Endothelial cell of umbilical vein (primary cell): Measurements from ENCODE around the gene GRPR. TPM values are rescaled to one million over a fixed set of nuclear protein-coding genes. Genes with fewer than 3 reads are reported as not detected.

Source experiments
- BruUV-seq: library from RNA; stranded (reverse); fragments of 400-500 nt; replicated peaks from 2 replicates; lab custom pipeline; 2021; lab: Mats Ljungman, UMichigan
- CTCF ChIA-PET: fragments of 300-600, 350-600 bp; sonication (Branson Sonifier 250); formaldehyde crosslinking; loops from one replicate; lab custom pipeline; 2021; ENCODE audit warnings: antibody characterized with exemption, inconsistent platforms; lab: Charles Lee
- POLR2A ChIA-PET: fragments of 300-600, 350-600 bp; sonication (Branson Sonifier 250); formaldehyde crosslinking; loops from one replicate; lab custom pipeline; 2021; ENCODE audit warnings: antibody characterized with exemption, inconsistent platforms; lab: Charles Lee
- DNase-seq: peaks from one replicate; pipeline ENCODE4 v3.0.0-alpha.2; 2011; ENCODE audit warnings: low read depth, low spot score
- FAIRE-seq: peaks from 2 replicates; lab custom pipeline; 2011; peaks lifted over from hg19 to GRCh38; lab: Jason Lieb, UNC
- H2AFZ ChIP-seq: 2 replicates; pipeline ENCODE4 v1.6.0; 2012; ENCODE audit warnings: low read depth, low read length, control low read depth, inconsistent platforms
- H3K27ac ChIP-seq: 2 replicates; pipeline ENCODE4 v1.5.1; 2011; ENCODE audit warnings: low read depth, mild to moderate bottlenecking, control low read depth, low read length, moderate library complexity; ENCODE audit not compliant: insufficient read depth
- H3K27me3 ChIP-seq, 2 experiments: 2 replicates each; pipeline versions ENCODE4 v1.6.0 to v1.6.1; 2011; ENCODE audit warnings: low read length in 2 of 2, mixed read lengths in 1 of 2; ENCODE audit not compliant: control insufficient read depth in 2 of 2, insufficient read depth in 2 of 2
- H3K36me3 ChIP-seq, 2 experiments: 2 replicates in 1 of 2; 3 replicates in 1 of 2; pipeline ENCODE4 v1.5.1; 2011; ENCODE audit warnings: low read length in 2 of 2, mild to moderate bottlenecking in 1 of 2, moderate library complexity in 1 of 2; ENCODE audit not compliant: control insufficient read depth in 2 of 2, insufficient read depth in 2 of 2; ENCODE audit errors: extremely low read depth in 1 of 2
- H3K4me1 ChIP-seq: 3 replicates; pipeline ENCODE4 v1.5.1; 2011; ENCODE audit warnings: mild to moderate bottlenecking, low read length; ENCODE audit not compliant: control insufficient read depth, insufficient read depth; ENCODE audit errors: extremely low read depth
- H3K4me2 ChIP-seq: 2 replicates; pipeline ENCODE4 v1.6.1; 2011; ENCODE audit warnings: low read length, control low read depth, mixed read lengths; ENCODE audit not compliant: insufficient read depth
- H3K4me3 ChIP-seq, 3 experiments: fragments of 200-600 bp in 1 of 3; sonication (generic), shearing (Covaris generic) in 1 of 3; replicated peaks in 1 of 3; 2 replicates each; pipeline ENCODE4 v1.5.1; 2011 to 2016; ENCODE audit warnings: control low read depth in 3 of 3, low read length in 3 of 3, mild to moderate bottlenecking in 2 of 3, inconsistent platforms in 1 of 3, low read depth in 1 of 3, moderate library complexity in 1 of 3; ENCODE audit not compliant: insufficient read depth in 1 of 3
- H3K79me2 ChIP-seq: 2 replicates; pipeline ENCODE4 v1.6.0; 2012; ENCODE audit warnings: low read length, inconsistent platforms; ENCODE audit not compliant: control insufficient read depth, insufficient read depth
- H3K9ac ChIP-seq: replicated peaks from 2 replicates; pipeline ENCODE3; 2011; ENCODE audit warnings: low read length, control low read depth; ENCODE audit not compliant: insufficient read depth; ENCODE audit errors: extremely low read depth
- H3K9me1 ChIP-seq: replicated peaks from 3 replicates; pipeline ENCODE4 v1.6.0; 2011; ENCODE audit warnings: mild to moderate bottlenecking, low read length; ENCODE audit not compliant: control insufficient read depth, insufficient read depth; ENCODE audit errors: extremely low read depth
- H3K9me3 ChIP-seq: replicated peaks from 2 replicates; pipeline ENCODE4 v1.5.1; 2012; ENCODE audit warnings: low read length, inconsistent platforms; ENCODE audit not compliant: control insufficient read depth, insufficient read depth
- H4K20me1 ChIP-seq: replicated peaks from 2 replicates; pipeline ENCODE3; 2011; ENCODE audit warnings: mild to moderate bottlenecking, low read length; ENCODE audit not compliant: control insufficient read depth, insufficient read depth; ENCODE audit errors: extremely low read depth
- CTCF ChIP-seq, 2 donors: IDR thresholded peaks; 1 replicate in 1 of 2; 2 replicates in 1 of 2; pipeline ENCODE4 v1.5.1; 2011; ENCODE audit warnings: low read length in 2 of 2, mild to moderate bottlenecking in 2 of 2, moderate library complexity in 2 of 2, control low read depth in 1 of 2, inconsistent platforms in 1 of 2, low read depth in 1 of 2; ENCODE audit not compliant: insufficient read depth in 1 of 2; ENCODE audit errors: extremely low read depth in 1 of 2
- EZH2 ChIP-seq: IDR thresholded peaks from 2 replicates; pipeline ENCODE4 v1.6.1; 2012; ENCODE audit warnings: borderline replicate concordance, low read depth, mild to moderate bottlenecking, moderate library complexity, low read length, inconsistent platforms; ENCODE audit not compliant: severe bottlenecking
- FOS ChIP-seq: IDR thresholded peaks from 2 replicates; pipeline ENCODE4 v1.6.1; 2011; ENCODE audit warnings: mild to moderate bottlenecking, low read length, moderate library complexity, borderline replicate concordance; ENCODE audit not compliant: insufficient read depth
- GATA2 ChIP-seq: IDR thresholded peaks from 2 replicates; pipeline ENCODE4 v1.7.0; 2011; ENCODE audit warnings: low read depth, mild to moderate bottlenecking, moderate library complexity, mixed read lengths, low read length; ENCODE audit not compliant: insufficient read length, insufficient read depth
- JUN ChIP-seq: IDR thresholded peaks from 2 replicates; pipeline ENCODE4 v1.6.1; 2011; ENCODE audit warnings: borderline replicate concordance, low read depth; ENCODE audit not compliant: insufficient read length, insufficient read depth
- MAX ChIP-seq: IDR thresholded peaks from 2 replicates; pipeline ENCODE4 v1.6.1; 2011; ENCODE audit not compliant: insufficient read depth, insufficient read length
- MYC ChIP-seq: IDR thresholded peaks from one replicate; pipeline ENCODE4 v1.6.1; 2011; ENCODE audit warnings: mild to moderate bottlenecking, low read depth, low read length
- POLR2A ChIP-seq: IDR thresholded peaks from 2 replicates; pipeline ENCODE4 v1.6.1; 2012; ENCODE audit warnings: low read depth, mild to moderate bottlenecking, control low read depth, low read length
- POLR2AphosphoS5 ChIP-seq: IDR thresholded peaks from 2 replicates; pipeline ENCODE4 v1.6.1; 2012; ENCODE audit warnings: low read depth, mild to moderate bottlenecking, control low read depth, low read length, moderate library complexity; ENCODE audit not compliant: insufficient read depth
- dilution Hi-C: fragments of 300-500 bp; cut with MboI; formaldehyde crosslinking; loops from one replicate; pipeline ENCODE4 v1.15.0; 2019; ENCODE audit warnings: low sequenced_read_pairs; ENCODE audit not compliant: extremely low pct_ligation_motif_present
- intact Hi-C: fragments of 100-400 bp; cut with micrococcal nuclease; formaldehyde crosslinking; loops from one replicate; pipeline ENCODE4 v1.10.0; 2022
- polyA plus RNA-seq, 4 experiments: library from polyadenylated mRNA; depleted of rRNA in 3 of 4; stranded (reverse) in 3 of 4; unstranded in 1 of 4; fragments of >200 nt; gene quantifications; 2 replicates each; pipeline versions ENCODE4 v1.2.1 to v1.2.3, GENCODE V29; 2011 to 2012; ENCODE audit warnings: missing spikeins in 1 of 4
- total RNA-seq: library from RNA; stranded (reverse); gene quantifications from 2 replicates; pipeline ENCODE4 v1.2.3, GENCODE V29; 2021

GRPR gene
- total and polyA plus RNA-seq, 2 donors (not counting 3 experiments of a cell fraction or from before 2014, with no cell fraction given): 0.11 TPM; not detected in 1

- intact Hi-C loops: no loop called here
- no peak for FAIRE-seq
- POLR2A ChIA-PET: no interaction called here
- CTCF ChIA-PET: no interaction called here
- no peak for TF ChIP-seq CTCF (IDR thresholded peaks at IDR 0.05; ENCODE audit: extremely low read depth in 1 of 2, insufficient read depth in 1 of 2, low read depth in 1 of 2, low read length in 2 of 2)
- no peak for TF ChIP-seq MAX
- no peak for TF ChIP-seq POLR2A
- no peak for TF ChIP-seq MYC
- TF ChIP-seq POLR2AphosphoS5: no peak
- TF ChIP-seq EZH2: no peak
- TF ChIP-seq GATA2: no peak
- TF ChIP-seq FOS: no peak
- no peak for TF ChIP-seq JUN
- Histone ChIP-seq H3K9me1 (no peaks in the 10 kb centered on the region), H3K4me1 (no peaks in the 10 kb centered on the region), H2AFZ (no peak overlapping the region), H3K4me2 (no peak overlapping the region), H3K9ac (no peak overlapping the region), H4K20me1 (no peaks in the 10 kb centered on the region), H3K79me2 (no peaks in the 10 kb centered on the region), H3K4me3 (no peak overlapping the region), H3K9me3 (no peaks in the 10 kb centered on the region), H3K27ac (no peak overlapping the region), H3K36me3 (no peaks in the 10 kb centered on the region), H3K27me3 (peaks cover 0 to 3% of the 10 kb centered on the region in 2 experiments)
- no TSS peak for BruUV-seq
- no peak for DNase-seq
- dilution Hi-C loops: no loop called here
These were observed 76.0 kb downstream of the GRPR start for GRCh38 chrX:16199343-16199742.
